Suprapubic skin (tissue), 4 donors: Measurements from ENCODE around the gene SKAP1. TPM values are rescaled to one million over a fixed set of nuclear protein-coding genes. Genes with fewer than 3 reads are reported as not detected.

Source experiments
- DNase-seq, 2 donors: peaks; one replicate each; pipeline ENCODE4 v3.0.0-alpha.2; 2019; ENCODE audit warnings: low spot score in 2 of 2
- H3K27ac ChIP-seq: fragments of 200-600 bp; sonication (generic); one replicate; pipeline ENCODE4 v1.5.1; 2019
- H3K27me3 ChIP-seq: fragments of 200-600 bp; sonication (generic); one replicate; pipeline ENCODE4 v1.5.1; 2019
- H3K36me3 ChIP-seq: fragments of 200-600 bp; sonication (generic); one replicate; pipeline ENCODE4 v1.5.1; 2019
- H3K4me1 ChIP-seq: fragments of 200-600 bp; sonication (generic); one replicate; pipeline ENCODE4 v1.5.1; 2019
- H3K4me3 ChIP-seq: fragments of 200-600 bp; sonication (generic); one replicate; pipeline ENCODE4 v1.5.1; 2019; ENCODE audit warnings: mild to moderate bottlenecking
- H3K9me3 ChIP-seq: fragments of 200-600 bp; sonication (generic); one replicate; pipeline ENCODE4 v1.5.1; 2019
- CTCF ChIP-seq, 2 donors: fragments of 200-600 bp in 1 of 2; fragments of 450-650 bp in 1 of 2; sonication (generic) in 1 of 2; IDR thresholded peaks; one replicate each; pipeline ENCODE4 v1.5.1; 2016 to 2019; ENCODE audit warnings: antibody characterized with exemption in 2 of 2, mild to moderate bottlenecking in 1 of 2, moderate library complexity in 1 of 2
- EP300 ChIP-seq: sonication (generic); formaldehyde crosslinking; IDR thresholded peaks from one replicate; pipeline ENCODE4 v1.6.1; 2017; ENCODE audit warnings: antibody characterized with exemption
- POLR2A ChIP-seq, 2 donors: fragments of 450-650 bp; IDR thresholded peaks; one replicate each; pipeline ENCODE4 v1.6.1; 2017; ENCODE audit warnings: antibody characterized with exemption in 2 of 2, mild to moderate bottlenecking in 2 of 2, moderate library complexity in 2 of 2
- POLR2AphosphoS5 ChIP-seq, 3 donors: sonication (generic); formaldehyde crosslinking; IDR thresholded peaks; one replicate each; pipeline ENCODE4 v1.6.1; 2017; ENCODE audit warnings: antibody characterized with exemption in 3 of 3
- WGBS: methylation state at CpG from one replicate; pipeline ENCODE4 v1.1.5; 2018; 5-methylcytosine and 5-hydroxymethylcytosine counted together
- total RNA-seq, 4 donors: library from RNA; depleted of rRNA; stranded (reverse); fragments of >200 nt; gene quantifications; one replicate each; pipeline ENCODE4 v1.1.0, GENCODE V29; 2016

The SKAP1 gene
- total RNA-seq, 4 donors from 2014 or later = 1.0 to 1.5 TPM; not detected in 2

- no peak overlapping the region for H3K27ac ChIP-seq
- TF ChIP-seq POLR2A (IDR thresholded peaks at IDR 0.05) (no peak), EP300 (no peak), POLR2AphosphoS5 (IDR thresholded peaks at IDR 0.05) (no peak), CTCF (IDR thresholded peaks at IDR 0.05) (no peak)
- no peak for DNase-seq
- no peaks in the 10 kb centered on the region for H3K36me3 ChIP-seq
- H3K9me3 ChIP-seq = no peaks in the 10 kb centered on the region
- WGBS = 85% methylated on average over 4 of the region's 4 CpGs
- peaks cover 20% of the 10 kb centered on the region for H3K4me1 ChIP-seq
- H3K27me3 ChIP-seq = no peaks in the 10 kb centered on the region
- no peak overlapping the region for H3K4me3 ChIP-seq
Observed at GRCh38 chr17:48238933-48239602, 190.9 kb downstream of the SKAP1 start.

- TF ChIP-seq POLR2AphosphoS5 (IDR thresholded peaks at IDR 0.05) = no peak
- TF ChIP-seq CTCF (IDR thresholded peaks at IDR 0.05) = no peak
- TF ChIP-seq POLR2A (IDR thresholded peaks at IDR 0.05) = no peak
- TF ChIP-seq EP300 = no peak
- Histone ChIP-seq H3K4me1 (peaks cover 20% of the 10 kb centered on the region), H3K36me3 (no peaks in the 10 kb centered on the region), H3K4me3 (no peak overlapping the region), H3K27me3 (peaks cover 2% of the 10 kb centered on the region), H3K9me3 (no peaks in the 10 kb centered on the region), H3K27ac (no peak overlapping the region)
- no peak for DNase-seq
- WGBS = 95% methylated on average over 1 of the region's 1 CpG
Observed at GRCh38 chr17:48237456-48237855, 192.6 kb downstream of the SKAP1 start.

DNA sequence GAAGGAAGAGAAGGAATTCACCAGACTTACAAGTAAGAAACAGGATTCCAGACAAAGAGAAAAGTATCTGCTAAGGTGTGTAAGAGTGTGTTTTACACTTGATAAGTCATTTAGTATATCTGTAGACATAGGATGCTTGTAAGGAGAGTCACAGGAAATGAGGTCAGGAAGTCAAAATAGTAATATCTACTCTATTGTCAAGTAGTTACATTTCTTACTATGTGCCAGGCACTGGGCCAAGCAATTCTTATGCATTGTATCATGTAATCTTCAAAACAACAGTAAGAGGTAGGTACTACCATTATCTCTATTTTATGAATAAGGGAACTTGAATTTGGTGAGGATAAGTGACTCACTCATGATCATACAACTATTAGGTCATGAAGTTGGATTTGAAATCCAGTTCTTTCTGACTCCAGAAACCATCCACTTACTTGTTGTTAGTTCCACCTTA, 193.3 kb downstream of the SKAP1 start:
- DNase-seq = no peak
- Histone ChIP-seq H3K4me1 (peaks cover 15% of the 10 kb centered on the region), H3K27ac (no peak overlapping the region)

GRCh38 chr17:48234922-48235321, 195.1 kb downstream of the SKAP1 start:
- no peak for DNase-seq
- H3K27ac ChIP-seq = no peak overlapping the region
- TF ChIP-seq POLR2AphosphoS5 (IDR thresholded peaks at IDR 0.05) (no peak), POLR2A (IDR thresholded peaks at IDR 0.05) (no peak), EP300 (no peak), CTCF (IDR thresholded peaks at IDR 0.05) (no peak)
- no peaks in the 10 kb centered on the region for H3K4me1 ChIP-seq
- H3K27me3 ChIP-seq = peaks cover 23% of the 10 kb centered on the region
- no peak overlapping the region for H3K4me3 ChIP-seq
- no peaks in the 10 kb centered on the region for H3K36me3 ChIP-seq
- H3K9me3 ChIP-seq = no peaks in the 10 kb centered on the region
- 90% methylated on average over 2 of the region's 2 CpGs for WGBS

More for the DNA sequence above, 193.3 kb downstream of the SKAP1 start:
- TF ChIP-seq POLR2AphosphoS5 (IDR thresholded peaks at IDR 0.05) (no peak), POLR2A (IDR thresholded peaks at IDR 0.05) (no peak), CTCF (IDR thresholded peaks at IDR 0.05) (no peak)
- Histone ChIP-seq H3K4me3 (no peak overlapping the region), H3K27me3 (peaks cover 7% of the 10 kb centered on the region), H3K36me3 (no peaks in the 10 kb centered on the region), H3K9me3 (no peaks in the 10 kb centered on the region)

- H3K27ac ChIP-seq = no peak overlapping the region
- H3K4me1 ChIP-seq = no peaks in the 10 kb centered on the region
- no peak for TF ChIP-seq POLR2AphosphoS5 (IDR thresholded peaks at IDR 0.05)
- WGBS = 87% methylated on average over 8 of the region's 8 CpGs
- H3K4me3 ChIP-seq = no peak overlapping the region
- H3K9me3 ChIP-seq = no peaks in the 10 kb centered on the region
- peaks cover 46% of the 10 kb centered on the region for H3K27me3 ChIP-seq
- DNase-seq = no peak
- H3K36me3 ChIP-seq = no peaks in the 10 kb centered on the region
Observed at GRCh38 chr17:48231995-48232959, 197.7 kb downstream of the SKAP1 start.
